ENCODE data around the gene ATRIP. TPM values are rescaled to one million over a fixed set of nuclear protein-coding genes. Genes with fewer than 3 reads are reported as not detected.

Gene ATRIP
- total RNA-seq, 3 donors from 2014 or later: 8.2 to 8.6 (median 8.2) TPM

DNA sequence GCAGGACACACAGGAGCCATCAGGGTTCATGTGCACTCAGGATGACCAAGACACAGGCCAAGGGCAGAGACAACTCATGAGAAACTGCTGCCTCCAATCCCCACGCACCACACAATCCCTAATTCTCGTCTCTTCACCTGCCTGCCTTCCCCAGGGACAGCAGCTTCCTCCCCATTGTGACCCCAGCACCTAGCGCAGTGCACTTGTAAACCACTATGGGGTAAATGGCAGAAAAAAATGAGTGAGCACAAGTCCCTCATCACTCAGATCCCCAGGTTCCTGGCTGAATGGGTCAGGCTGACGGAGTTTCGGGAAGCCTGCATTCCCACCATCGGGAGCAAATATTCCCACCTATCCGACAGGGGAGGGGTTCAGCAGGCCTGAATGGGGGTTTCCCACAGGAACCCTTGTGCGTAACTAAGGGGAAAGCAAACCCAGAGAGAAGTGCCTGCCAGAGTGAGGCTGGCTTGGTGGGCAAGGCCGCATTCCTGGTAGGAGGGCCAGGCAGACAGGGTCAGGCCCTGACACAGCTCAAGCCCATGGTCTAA is 35.4 kb upstream of the ATRIP start:
- no peak overlapping the region for H3K4me3 ChIP-seq
- TF ChIP-seq, protein P1, sequence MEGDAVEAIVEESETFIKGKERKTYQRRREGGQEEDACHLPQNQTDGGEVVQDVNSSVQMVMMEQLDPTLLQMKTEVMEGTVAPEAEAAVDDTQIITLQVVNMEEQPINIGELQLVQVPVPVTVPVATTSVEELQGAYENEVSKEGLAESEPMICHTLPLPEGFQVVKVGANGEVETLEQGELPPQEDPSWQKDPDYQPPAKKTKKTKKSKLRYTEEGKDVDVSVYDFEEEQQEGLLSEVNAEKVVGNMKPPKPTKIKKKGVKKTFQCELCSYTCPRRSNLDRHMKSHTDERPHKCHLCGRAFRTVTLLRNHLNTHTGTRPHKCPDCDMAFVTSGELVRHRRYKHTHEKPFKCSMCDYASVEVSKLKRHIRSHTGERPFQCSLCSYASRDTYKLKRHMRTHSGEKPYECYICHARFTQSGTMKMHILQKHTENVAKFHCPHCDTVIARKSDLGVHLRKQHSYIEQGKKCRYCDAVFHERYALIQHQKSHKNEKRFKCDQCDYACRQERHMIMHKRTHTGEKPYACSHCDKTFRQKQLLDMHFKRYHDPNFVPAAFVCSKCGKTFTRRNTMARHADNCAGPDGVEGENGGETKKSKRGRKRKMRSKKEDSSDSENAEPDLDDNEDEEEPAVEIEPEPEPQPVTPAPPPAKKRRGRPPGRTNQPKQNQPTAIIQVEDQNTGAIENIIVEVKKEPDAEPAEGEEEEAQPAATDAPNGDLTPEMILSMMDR (IDR thresholded peaks at IDR 0.05): no peak
- no peak for TF ChIP-seq POLR2AphosphoS5 (IDR thresholded peaks at IDR 0.05)
- TF ChIP-seq POLR2A (IDR thresholded peaks at IDR 0.05): no peak
- intact Hi-C loops (cut with DNase I; ENCODE audit: low total_unique reads): loop anchor here (10.0 kb wide), 1 partner anchor 136 kb away; no protein-coding TSS in a partner anchor
- peak; percentile 16 to 24 for DNase-seq (ENCODE audit: low spot score in 2 of 2)
- no peaks in the 10 kb centered on the region for H3K27me3 ChIP-seq
- H3K4me1 ChIP-seq: no peaks in the 10 kb centered on the region
- peaks cover 24% of the 10 kb centered on the region for H3K36me3 ChIP-seq
- H3K27ac ChIP-seq: no peak overlapping the region
- H3K9me3 ChIP-seq: no peaks in the 10 kb centered on the region

- Histone ChIP-seq H3K36me3 (peaks cover 24% of the 10 kb centered on the region), H3K27me3 (no peaks in the 10 kb centered on the region), H3K4me3 (no peak overlapping the region), H3K9me3 (no peaks in the 10 kb centered on the region), H3K4me1 (no peaks in the 10 kb centered on the region), H3K27ac (peak overlapping the region in 1 of 2 donors; percentile 7)
- no peak for TF ChIP-seq POLR2A (IDR thresholded peaks at IDR 0.05)
- TF ChIP-seq, protein P1 (IDR thresholded peaks at IDR 0.05): no peak
- TF ChIP-seq POLR2AphosphoS5 (IDR thresholded peaks at IDR 0.05): no peak
- peak in 1 of 2 donors; percentile 33 for DNase-seq (ENCODE audit: low spot score in 2 of 2)
- intact Hi-C loops (cut with DNase I; ENCODE audit: low total_unique reads): loop anchor here (10.0 kb wide), 1 partner anchor 137 kb away; no protein-coding TSS in a partner anchor
These were observed 34.7 kb upstream of the ATRIP start for GRCh38 chr3:48411606-48412374.

DNA sequence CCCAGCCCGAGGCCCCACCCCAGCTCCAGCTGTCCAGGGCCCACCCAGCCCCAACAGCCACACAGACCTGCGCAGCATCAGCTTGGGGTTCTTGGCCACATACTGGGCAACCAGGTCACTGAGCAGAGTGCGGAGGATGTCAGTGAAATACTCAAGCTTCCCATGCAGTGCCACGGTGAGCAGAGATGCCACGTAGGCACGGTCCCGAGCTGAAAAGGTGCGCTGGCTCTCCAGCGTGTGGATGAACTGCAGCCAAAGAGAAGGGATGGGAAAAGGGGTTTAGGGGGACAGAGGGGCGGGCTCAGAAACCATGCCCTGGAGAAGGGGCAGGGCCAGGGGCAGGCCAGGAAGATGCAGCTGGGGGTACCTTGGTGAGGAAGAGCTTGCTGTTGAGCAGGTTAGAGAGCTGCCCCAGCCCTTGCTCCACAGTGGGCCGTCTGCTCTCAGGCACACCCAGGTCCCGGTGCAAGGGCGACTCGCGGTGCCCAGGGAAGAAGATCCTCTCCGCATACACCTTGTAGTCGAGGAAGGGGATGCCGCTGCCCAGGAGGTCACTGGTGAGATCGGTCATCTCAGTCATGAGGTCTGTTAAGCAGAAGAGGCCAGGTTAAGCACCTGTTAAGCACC is 34.0 kb upstream of the ATRIP start:
- H3K4me1 ChIP-seq: no peaks in the 10 kb centered on the region

DNA sequence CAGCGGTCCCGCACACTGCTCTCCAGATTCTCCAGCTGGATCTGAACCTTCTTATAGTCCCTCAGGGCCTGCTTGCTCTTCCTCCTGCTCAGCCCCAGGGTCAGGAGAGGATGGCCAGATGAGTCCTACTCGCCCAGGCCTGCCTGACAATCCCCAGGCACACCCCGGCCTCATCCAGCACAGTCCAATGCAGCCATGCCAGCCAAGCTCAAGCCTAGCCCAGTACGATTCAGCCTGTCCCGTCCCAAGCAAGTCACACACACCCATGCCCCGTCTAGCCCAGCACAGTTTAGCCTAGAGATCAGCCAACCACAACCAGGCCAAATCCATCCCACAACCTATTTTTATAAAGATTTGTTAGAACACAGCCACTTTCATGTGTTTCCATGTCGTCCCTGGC is 33.5 kb upstream of the ATRIP start:
- intact Hi-C loops (cut with DNase I; ENCODE audit: low total_unique reads): loop anchor here (10.0 kb wide), 1 partner anchor 138 kb away; no protein-coding TSS in a partner anchor
- Histone ChIP-seq H3K36me3 (peaks cover 24% of the 10 kb centered on the region), H3K27me3 (no peaks in the 10 kb centered on the region), H3K4me3 (no peak overlapping the region), H3K4me1 (no peaks in the 10 kb centered on the region), H3K27ac (no peak overlapping the region), H3K9me3 (no peaks in the 10 kb centered on the region)
- TF ChIP-seq, protein P1 (IDR thresholded peaks at IDR 0.05): no peak
- TF ChIP-seq POLR2AphosphoS5 (IDR thresholded peaks at IDR 0.05): no peak
- TF ChIP-seq POLR2A (IDR thresholded peaks at IDR 0.05): no peak
- no peak for DNase-seq (ENCODE audit: low spot score in 2 of 2)

More for the DNA sequence above, 34.0 kb upstream of the ATRIP start:
- H3K36me3 ChIP-seq: peaks cover 24% of the 10 kb centered on the region
- H3K9me3 ChIP-seq: no peaks in the 10 kb centered on the region
- TF ChIP-seq, protein P1 (IDR thresholded peaks at IDR 0.05): no peak
- no peak for TF ChIP-seq POLR2A (IDR thresholded peaks at IDR 0.05)
- no peak for DNase-seq (ENCODE audit: low spot score in 2 of 2)
- no peaks in the 10 kb centered on the region for H3K27me3 ChIP-seq
- no peak overlapping the region for H3K4me3 ChIP-seq
- intact Hi-C loops (cut with DNase I; ENCODE audit: low total_unique reads): loop anchor here (10.0 kb wide), 1 partner anchor 138 kb away; no protein-coding TSS in a partner anchor
- no peak overlapping the region for H3K27ac ChIP-seq

Measured in breast epithelium (tissue), 4 donors.